ENCODE measurements around the gene C4orf36.
"Not testable (repeated sequence)": the region's sequence is repeated elsewhere in the genome, so short reads cannot be mapped to it uniquely, and the experiment has no call there.

The C4orf36 gene

DNA sequence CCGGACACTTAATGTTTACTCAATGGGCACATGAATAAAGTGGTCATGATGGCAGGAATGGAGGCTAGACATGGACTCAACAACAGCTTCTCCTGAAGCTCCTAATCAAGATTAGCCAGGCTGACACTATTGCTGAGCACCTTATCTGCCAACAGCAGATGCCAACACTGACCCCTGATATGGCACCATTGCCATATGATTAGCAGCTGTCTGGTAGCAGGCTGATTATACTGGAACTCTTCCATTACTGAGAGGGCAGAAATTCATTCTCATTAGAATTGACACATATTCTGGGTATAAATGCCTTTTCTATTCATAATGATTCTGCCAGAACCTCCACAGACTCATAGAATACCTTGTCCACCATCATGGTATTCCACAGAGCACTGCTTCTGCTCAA, 24.2 kb upstream of the C4orf36 start:
- no peak for DNase-seq

DNA sequence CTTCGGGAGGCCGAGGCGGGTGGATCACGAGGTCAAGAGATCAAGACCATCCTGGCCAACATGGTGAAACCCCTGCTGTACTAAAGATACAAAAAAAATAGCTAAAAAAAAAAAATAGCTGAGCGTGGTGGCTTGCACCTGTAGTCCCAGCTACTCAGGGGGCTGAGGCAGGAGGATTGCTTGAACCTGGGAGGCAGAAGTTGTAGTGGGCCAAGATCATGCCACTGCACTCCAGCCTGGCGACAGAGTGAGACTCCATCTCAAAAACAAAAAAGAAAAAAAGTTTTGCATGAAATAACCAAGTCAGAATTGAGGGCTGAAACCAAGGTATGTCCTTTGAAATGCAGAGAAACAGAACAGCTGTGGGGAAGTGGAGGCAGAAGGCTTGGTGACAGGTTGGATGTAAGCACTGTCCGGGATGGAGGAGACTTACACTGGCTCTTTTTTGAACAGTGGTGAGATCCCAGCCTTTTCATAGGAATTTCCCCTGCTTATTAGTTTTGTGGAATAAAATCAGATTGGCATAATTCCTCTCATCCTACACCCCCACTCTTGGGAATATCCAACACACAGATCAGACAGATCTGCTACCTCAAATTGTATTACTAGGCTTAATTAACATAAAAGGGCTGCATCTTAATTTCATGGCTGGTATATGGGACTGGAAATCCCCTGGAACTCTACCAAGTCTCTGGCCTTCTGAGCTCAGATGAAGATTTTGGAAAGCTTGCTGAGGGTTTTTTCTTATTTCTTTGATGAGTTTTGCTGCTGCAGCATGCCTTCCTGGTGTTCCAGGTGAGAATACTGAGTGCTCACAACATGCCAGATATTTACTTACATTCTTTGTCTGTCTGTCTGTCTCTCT, 18.8 kb upstream of the C4orf36 start:
- no peak for DNase-seq

DNA sequence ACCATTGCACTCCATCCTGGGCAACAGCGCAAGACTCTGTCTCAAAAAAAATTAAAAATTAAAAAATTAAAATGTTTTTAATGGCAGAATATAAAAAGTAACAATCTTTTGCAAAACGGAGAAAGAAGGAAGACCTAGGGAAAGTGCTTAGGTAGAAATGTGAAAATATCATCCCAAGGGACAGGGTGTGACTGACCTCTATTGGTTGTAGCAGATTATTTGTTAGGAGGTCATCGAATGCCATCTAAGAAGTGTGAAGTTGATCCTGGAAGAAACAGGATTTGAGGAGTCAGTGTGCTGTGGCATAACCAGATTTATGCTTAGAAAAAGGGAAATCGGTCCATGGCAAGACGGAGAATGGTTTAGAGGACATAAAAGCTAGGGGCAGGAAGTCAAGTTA, 18.1 kb upstream of the C4orf36 start:
- DNase-seq: no peak

DNA sequence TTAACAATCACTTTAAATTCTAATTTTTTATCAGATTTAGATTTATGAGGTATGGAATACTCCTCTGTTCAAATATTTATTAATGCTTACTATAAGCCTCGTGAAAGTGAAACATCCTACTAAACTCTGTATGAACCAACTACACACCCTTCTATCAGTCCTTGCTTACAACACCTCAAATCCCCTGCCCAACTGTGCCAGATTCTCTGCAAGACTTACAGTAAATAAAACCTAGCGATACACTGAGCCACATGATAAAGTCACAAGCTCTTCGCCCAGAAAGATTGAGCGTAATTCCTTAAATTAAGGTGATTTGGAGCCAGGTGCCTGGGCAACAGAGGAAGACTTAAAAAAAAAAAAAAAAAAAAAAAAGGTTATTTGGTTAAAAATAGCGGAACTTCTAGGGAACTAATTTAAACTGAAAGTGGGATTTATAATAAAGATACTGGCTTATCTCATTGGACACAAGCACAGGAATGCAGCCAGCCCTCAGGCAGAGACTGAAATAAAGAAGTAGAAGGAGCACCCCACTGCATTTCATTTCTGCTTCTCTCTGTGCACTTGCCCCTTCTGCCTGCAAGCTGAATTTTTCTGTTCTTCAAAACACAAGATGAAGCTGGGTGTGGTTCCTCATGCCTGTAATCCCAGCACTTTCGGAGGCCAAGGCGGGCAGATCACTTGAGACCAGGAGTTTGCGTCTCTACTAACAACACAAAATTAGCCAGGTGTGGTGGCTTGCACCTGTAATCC, 17.5 kb upstream of the C4orf36 start:
- DNase-seq: no peak

DNA sequence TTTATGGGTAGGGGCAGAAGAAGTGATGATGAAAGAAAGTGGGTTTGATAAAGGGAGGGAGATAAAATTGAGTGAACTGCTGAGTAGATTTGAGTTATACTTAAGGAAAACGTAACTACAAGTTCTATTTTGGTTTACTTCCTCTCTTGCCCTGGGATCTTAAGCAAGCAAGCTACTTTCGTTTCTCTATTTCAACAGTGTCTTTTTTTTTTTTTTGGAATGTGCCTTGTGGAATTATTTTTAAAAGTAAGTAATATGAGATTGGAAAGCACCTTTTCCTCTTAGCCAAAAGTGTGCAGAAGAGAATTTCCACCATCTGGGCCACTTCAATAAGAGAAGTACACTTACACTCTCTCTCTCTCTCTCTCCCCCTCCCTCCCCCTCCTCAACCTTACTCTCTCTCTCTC, 16.0 kb upstream of the C4orf36 start:
- DNase-seq: no peak

DNA sequence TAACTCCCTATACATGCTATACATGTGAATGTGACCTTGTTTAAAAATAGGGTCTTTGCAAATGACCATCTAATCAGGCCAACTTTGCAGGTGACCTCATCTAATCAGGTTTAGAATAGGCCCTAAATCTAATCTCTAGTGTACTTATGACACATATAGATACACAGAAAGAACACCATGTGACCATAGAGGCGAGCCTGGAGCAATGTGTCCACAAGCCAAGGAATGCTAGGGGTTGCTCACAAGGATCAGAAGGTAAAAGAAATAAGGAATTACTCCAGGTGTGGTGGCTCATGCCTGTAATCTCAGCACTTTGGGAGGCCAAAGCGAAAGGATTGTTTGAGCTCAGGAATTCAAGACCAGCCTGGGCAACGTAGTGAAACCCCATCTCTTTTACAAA, 9.6 kb upstream of the C4orf36 start:
- DNase-seq: no peak

DNA sequence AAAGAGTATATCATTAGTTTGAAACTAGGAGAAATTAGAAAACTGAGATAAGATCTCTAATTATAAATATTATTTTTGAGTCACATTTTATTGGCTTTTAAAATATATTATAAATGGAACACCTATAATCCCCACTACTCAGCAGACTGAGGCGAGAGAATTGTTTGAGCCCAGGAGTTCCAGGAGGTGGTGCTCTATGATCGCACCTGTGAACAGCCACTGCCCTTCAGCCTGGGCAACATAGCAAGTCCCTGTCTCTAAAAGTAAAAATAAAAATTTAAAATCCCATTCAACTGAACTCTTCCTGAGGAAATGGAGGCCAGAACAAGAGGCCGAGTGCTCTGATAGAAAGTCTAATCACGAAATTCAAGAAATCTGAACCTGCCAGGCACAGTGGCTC, 6.3 kb upstream of the C4orf36 start:
- DNase-seq: no peak

DNA sequence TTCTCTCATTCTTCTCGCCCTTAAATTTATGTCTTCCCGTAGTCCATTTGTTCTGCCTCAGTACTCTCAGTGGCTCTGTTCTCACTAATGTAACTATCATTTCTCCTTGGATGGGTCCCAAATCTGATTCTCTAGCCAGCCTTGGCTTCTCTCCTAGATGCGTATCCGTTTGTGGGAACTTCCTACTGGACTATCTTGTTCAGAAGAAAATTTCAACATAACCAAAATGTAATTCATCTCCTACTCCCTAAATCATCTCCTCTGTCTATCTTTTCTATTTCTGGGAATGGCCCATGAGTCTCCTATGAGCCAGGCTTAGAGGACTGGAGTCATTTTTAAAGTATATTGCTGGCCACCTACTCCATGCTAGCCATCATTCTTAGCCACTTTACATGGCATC, 4.4 kb upstream of the C4orf36 start:
- DNase-seq: no peak

DNA sequence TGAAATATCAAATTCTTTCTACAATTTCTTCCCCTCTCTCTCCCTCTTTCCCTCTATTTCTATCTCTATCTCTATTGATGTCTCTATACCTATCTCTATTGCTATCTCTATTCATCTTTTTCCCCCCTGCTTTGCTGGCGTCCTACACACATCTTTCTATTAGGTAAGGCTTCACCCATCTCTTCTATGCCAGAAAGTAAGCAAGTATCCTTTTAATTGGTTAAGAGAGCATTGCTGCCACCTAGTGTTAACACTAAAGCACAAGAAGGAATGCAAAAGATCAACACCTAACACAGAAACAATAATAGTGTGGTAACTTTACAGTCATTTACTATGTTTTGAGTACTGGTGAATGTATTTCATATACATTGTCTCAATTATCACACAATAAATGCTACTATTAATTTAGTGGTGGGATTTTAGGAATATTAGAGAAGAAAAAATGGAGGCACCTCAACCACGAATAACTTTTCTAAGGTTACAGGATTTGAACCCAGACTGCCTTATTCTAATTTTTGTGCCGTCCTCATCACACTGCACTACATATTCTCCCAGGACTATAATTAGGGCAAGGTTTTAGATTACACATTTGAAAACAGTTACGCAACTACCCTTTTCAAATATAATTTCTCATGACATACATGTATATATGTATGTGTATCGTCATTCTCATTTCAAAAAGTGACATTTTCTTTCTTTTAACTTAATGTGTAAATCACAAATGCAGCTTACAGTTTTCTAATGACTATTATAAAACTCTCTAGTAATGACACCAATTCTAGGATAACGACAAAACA, 3.7 kb upstream of the C4orf36 start:
- no peak for DNase-seq

DNA sequence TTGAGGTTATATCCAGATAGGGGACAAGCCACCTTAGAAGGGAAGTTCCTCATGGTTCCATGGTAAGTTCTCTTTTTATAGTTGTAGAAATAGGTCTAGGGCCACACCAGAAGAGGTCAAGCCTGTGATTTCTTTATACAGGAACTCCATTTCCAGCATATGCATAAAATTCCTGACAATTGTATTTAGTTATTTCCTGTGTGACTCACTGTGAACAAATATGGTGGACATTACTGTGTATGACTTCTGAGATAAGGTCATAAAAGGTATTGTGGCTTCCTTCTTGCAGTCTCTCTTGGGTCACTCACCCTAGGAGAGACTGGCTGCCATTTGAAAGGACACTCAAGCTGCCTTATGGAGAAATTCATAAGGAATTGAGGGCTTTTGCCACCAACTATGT, 2.2 kb upstream of the C4orf36 start:
- no peak for DNase-seq

DNA sequence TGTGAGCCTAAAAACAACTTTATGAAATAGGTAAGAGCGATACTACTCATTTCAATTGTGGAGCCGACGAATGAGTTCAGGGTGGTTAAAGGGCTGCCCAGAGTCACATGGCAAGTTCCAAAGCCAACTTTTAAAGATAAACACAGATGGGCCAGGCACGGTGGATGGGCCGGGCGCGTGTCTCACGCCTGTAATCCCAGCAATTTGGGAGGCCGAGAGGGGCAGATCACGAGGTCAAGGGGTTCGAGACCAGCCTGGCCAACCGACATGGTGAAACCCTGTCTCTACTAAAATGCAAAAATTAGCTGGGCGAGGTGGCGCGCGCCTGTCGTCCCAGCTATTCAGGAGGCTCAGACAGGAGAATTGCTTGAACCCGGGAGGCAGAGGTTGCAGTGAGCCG, 914 bp upstream of the C4orf36 start:
- no peak for DNase-seq

DNA sequence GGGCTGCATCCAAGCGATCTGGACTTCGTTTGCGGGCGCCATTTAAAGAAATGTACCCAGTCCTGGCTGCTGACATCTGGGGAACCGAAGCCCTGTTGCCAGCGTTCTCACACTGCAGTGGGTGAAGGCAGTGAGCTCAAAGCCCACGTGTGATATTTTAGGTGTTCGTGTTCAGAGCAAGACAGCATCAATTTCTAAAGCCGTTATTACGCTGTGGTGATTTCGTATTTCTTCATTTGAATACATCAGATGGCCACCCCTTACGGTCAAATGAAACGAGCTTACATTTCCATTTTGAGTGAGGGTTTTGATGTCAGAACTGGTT, 376 bp upstream of the C4orf36 start:
- no peak for DNase-seq

DNA sequence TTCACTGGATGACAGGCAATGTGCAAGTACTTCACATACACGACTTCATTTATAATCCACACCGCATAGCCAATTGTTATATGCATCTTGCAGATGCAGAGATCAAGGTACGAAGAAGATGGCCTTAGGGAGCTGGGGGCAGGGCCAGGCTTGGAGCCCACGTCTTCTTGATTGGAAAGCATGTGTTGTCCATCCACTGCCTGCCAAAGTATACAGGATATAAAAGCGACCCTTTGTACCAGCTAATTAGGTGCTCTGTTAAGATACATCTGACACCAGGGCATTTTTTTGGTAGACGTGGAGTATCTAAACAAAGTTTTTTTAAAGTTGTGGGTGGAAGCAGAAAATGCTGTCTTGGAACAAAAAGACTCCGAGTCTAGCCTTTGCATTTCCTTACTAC, 1.4 kb downstream of the C4orf36 start:
- DNase-seq: no peak

DNA sequence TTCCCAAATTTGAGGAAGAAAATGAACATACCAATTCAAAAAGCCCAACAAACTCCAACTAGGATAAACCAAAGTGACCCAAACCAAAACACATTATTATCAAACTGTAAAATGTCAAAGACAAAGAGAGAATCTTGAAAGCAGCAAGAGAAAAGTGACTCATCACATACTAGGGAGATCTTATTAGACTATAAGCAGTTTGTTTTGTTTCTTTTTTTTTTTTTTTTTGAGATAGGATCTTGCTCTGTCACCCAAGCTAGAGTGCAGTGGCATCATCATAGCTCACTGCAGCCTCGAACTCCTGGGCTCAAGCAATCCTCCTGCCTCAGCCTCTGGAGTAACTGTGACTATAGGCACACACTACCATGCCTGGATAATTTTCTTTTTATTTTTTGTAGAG, 12.6 kb downstream of the C4orf36 start:
- DNase-seq: no peak

DNA sequence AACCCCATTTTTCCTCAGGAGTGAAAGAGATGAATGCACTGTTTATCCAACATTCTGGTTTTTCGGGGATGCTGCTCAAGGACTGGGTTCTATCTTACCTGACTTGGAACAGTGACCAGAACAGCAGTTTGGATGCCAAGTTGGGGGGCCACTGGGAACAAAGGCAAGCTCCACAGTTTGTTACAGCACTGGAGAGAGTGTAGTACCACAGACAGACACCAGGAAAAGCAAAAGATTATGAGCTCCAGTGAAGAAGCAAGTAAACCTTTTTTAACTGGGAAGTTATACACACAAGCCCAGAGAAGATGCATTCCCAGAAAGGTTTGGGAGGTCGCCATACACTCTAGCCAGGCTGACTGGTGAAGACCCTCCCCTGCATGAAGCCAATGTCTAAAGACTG, 13.6 kb downstream of the C4orf36 start:
- no peak for DNase-seq

DNA sequence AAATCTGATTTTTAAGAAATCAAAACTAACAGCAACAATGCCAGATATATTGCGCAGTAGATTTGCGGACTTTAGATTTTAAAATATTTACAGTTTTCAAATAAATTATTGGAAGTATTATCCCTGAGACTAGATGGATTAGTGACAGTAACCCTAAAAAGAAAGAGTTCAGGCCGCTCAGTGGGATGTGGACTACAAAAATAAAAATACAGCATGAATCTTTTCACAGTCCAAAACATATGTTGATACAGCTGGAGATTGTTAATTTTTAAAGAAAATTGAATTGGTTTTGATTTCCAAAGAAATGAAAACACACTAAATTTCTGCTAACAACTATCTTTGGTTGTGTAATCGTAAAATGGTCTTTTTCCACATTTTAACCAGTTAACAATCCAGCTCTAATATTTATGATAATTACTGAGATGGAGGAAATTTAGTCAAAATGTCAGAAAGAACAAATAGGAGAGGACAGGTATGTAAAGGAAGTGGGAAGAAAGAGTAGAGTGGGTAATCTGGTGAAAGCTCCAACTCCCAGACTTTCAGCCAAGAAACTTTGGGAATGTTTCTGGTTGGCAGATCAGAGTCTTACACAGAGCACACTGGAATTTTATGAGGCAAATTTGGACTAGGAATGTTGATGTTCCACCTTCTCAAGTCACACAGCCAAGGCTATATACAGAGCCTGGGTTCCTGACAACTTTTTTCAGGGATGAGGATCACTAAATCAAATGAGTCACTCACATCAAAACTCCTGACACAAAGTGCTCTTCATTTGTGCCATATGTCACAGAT, 15.1 kb downstream of the C4orf36 start:
- DNase-seq: no peak

DNA sequence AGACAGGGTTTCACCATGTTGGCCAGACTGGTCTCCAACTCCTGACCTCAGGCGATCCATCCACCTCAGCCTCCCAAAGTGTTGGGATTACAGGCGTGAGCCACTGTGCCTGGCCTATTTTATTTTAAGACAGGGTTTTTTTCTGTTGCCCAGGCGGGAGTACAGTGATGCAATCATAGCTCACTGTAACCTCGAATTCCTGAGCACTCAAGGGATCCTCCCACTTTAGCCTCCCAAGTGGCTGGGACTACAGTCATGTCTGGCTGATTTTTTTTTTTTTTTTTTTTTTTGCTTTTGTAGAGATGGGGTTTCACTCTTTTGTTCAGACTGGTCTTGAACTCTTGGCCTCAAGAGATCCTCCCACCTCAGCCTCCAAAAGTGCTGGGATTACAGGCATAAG, 16.8 kb downstream of the C4orf36 start:
- not testable (repeated sequence) for DNase-seq

DNA sequence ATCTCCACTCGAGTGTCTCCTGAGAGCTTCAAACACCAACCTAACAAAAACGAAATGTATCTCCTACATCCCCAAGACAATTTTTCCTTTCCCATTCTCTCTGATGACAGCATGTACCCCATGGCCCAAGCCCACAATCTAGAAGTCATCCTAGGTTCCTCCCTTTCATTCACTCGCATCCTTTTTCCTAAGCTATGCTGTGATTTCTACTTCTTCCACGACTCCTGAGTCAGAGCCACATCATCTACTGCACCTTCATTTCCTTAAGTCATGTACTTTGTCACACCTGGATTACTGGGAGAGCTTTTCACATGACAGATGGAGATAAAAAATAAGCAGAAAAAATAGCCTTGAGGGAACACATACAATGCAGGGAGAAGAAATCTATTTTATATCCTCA, 20.1 kb downstream of the C4orf36 start:
- DNase-seq: no peak

DNA sequence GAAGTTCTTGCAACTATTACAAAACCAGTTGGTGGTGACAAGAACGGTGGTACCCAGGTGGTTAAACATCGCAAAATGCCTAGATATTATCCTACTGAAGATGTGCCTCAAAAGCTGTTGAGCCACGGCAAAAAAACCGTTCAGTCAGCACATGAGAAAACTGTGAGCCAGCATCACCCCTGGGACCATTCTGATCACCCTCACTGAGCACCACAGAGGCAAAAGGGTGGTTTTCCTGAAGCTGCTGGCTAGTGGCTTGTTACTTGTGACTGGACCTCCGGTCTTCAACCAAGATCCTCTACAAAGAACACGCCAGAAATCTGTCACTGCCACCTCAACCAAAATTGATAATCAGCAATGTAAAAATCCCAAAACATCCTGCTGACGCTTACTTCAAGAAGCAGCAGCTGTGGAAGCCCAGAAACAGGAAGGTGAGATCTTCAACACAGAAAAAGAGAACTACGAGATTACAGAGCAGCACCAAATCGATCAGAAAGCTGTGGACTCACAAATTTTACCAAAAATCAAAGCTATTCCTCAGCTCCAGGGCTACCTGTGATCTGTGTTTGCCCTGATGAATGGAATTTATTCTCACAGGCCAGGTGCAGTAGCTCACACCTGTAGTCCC, 21.7 kb downstream of the C4orf36 start:
- DNase-seq: no peak

DNA sequence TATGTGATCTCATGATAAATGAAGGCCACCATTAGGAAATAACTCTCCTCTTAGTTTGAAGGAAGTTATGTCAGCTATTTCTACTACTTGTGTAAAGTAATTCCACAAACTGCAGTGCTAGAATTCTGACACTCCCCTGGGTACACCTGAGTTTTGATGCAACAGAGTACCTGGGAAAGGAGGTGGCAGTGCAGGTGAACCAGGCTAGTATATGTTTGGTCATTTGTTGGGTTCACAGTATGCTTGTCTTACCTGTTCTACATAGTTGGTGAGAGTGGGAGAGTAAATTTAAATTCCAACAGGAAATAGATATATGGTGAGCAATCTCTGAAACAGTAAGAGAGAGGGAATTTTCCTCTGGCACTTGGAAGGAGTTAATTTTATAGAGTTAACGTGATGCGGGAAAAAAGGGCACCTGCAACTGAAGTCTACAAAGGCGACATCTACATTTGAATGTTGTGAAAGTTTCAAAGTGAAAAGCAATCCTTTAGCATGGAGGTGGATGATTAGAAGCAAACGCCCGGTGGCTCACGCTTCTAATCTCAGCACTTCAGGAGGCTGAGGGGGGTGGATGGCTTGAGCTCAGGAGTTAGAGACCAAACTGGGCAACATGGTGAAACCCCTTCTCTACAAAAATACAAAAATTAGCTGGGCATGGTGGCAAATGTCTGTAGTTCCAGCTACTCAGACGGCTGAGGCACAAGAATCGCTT, 34.7 kb downstream of the C4orf36 start:
- no peak for DNase-seq

DNA sequence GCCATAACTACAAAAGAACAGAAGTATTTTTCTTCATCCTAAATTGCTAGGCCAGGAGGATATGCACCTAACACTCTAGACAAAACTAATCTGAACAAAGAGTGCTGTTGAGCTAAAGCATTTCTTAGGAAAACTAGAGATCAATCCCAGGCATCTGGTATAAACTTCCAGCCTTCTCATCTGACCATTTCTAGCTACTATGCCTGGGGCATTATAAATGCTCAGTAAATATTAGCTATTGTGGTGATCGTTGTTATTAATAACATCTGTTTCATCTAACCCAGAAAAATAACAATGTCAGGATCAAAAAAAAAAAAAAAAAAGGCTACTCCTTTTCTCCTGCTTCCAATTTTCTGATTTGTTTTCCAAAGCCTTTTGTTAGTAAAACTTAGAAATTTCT, 35.3 kb downstream of the C4orf36 start:
- DNase-seq: no peak

DNA sequence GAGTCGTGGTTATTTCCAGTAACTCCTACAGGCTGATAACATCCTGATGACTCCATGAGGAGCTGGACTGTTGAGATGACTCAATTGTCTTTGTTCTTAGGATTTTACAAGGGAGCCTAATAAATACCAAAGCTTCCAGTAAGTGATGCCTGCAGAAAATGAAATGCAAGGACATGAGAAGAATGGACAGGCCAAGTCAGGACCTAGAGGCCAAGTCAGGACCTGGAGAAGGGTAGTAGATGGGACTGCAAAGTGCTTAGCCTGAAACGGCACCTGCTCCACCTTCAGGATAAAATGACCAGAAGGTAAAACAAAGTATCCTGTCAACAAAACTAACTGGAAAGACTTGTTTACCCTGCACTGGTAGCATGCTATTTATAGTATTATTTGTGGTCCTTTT, 36.6 kb downstream of the C4orf36 start:
- no peak for DNase-seq

Measured in stimulated activated CD4-positive, alpha-beta T cell treated with anti-CD3 and anti-CD28 coated beads, Interleukin-4, amount 100 ng/mL, for 1 hour (primary cell).